K562 (cell line): ENCODE data around the gene TAF4. TPM values are rescaled to one million over a fixed set of nuclear protein-coding genes. Genes with fewer than 3 reads are reported as not detected.

Source experiments
- ATAC-seq: fragments of 200-7000 bp; cut with Tn5 transposase; 3 replicates; pipeline ENCODE4 v1.9.1; 2020; ENCODE audit warnings: moderate library complexity
- BruUV-seq: library from RNA; stranded (reverse); fragments of 400-500 nt; replicated peaks from 2 replicates; lab custom pipeline; 2021; lab: Mats Ljungman, UMichigan
- CTCF ChIA-PET: fragments of 300-600 bp; formaldehyde crosslinking; extraction: SDS; loops from one replicate; lab custom pipeline; 2021; ENCODE audit warnings: low intra/inter-chr PET ratio; lab: Yijun Ruan, JAX
- POLR2A ChIA-PET: fragments of 300-600, 350-650 bp; sonication (Branson Sonifier 250); formaldehyde crosslinking; extraction: SDS; loops from one replicate; lab custom pipeline; 2021; ENCODE audit warnings: antibody characterized with exemption, inconsistent platforms; lab: Yijun Ruan, JAX
- DNase-seq, 4 experiments: peaks; one replicate each; pipeline versions ENCODE4 v3.0.0 to v3.0.0-alpha.2; 2011 to 2018; ENCODE audit warnings: low spot score in 3 of 4, mixed read lengths in 3 of 4; ENCODE audit errors: extremely low read depth in 1 of 4
- FAIRE-seq: peaks from 2 replicates; lab custom pipeline; 2011; peaks lifted over from hg19 to GRCh38; lab: Jason Lieb, UNC
- H2AFZ ChIP-seq: 2 replicates; pipeline ENCODE4 v1.6.0; 2011; ENCODE audit warnings: low read depth, low read length, control low read depth, inconsistent platforms
- H3K27ac ChIP-seq: fragments of 200-600 bp; 3 replicates; pipeline ENCODE4 v1.8.0; 2011; ENCODE audit warnings: low read depth, mild to moderate bottlenecking, control low read depth, inconsistent platforms, low read length, moderate library complexity, mixed read lengths; ENCODE audit errors: extremely low read depth
- H3K27me3 ChIP-seq, 2 experiments: fragments of 300-600 bp in 1 of 2; 2 replicates in 1 of 2; 3 replicates in 1 of 2; pipeline versions ENCODE4 v1.6.0 to v1.8.0; 2011; ENCODE audit warnings: inconsistent platforms in 2 of 2, low read length in 2 of 2, mild to moderate bottlenecking in 1 of 2, mixed read lengths in 1 of 2, moderate library complexity in 1 of 2; ENCODE audit not compliant: control insufficient read depth in 2 of 2, insufficient read depth in 2 of 2
- H3K36me3 ChIP-seq: fragments of 300-600 bp; 3 replicates; pipeline ENCODE4 v1.8.0; 2011; ENCODE audit warnings: mild to moderate bottlenecking, low read length, inconsistent platforms; ENCODE audit not compliant: control insufficient read depth, insufficient read depth
- H3K4me1 ChIP-seq, 2 experiments: fragments of 200-600 bp in 1 of 2; replicated peaks in 1 of 2; 2 replicates in 1 of 2; 3 replicates in 1 of 2; pipeline versions ENCODE4 v1.5.1 to v1.8.0; 2011; ENCODE audit warnings: inconsistent platforms in 2 of 2, low read length in 2 of 2, mild to moderate bottlenecking in 1 of 2, mixed read lengths in 1 of 2, moderate library complexity in 1 of 2; ENCODE audit not compliant: control insufficient read depth in 2 of 2, insufficient read depth in 2 of 2
- H3K4me2 ChIP-seq: 2 replicates; pipeline ENCODE4 v1.6.1; 2011; ENCODE audit warnings: low read length, control low read depth, inconsistent platforms, mixed read lengths; ENCODE audit not compliant: insufficient read depth
- H3K4me3 ChIP-seq: fragments of 200-600 bp; sonication (generic), shearing (Covaris generic); 2 replicates; pipeline ENCODE4 v1.5.1; 2016; ENCODE audit warnings: control low read depth, inconsistent platforms
- H3K79me2 ChIP-seq: fragments of 200-600 bp; 3 replicates; pipeline ENCODE4 v1.8.0; 2011; ENCODE audit warnings: low read length, inconsistent platforms; ENCODE audit not compliant: control insufficient read depth, insufficient read depth
- H3K9ac ChIP-seq, 2 experiments: 2 replicates each; pipeline versions ENCODE4 v1.6.0 to v1.6.1; 2011; ENCODE audit warnings: low read depth in 2 of 2, low read length in 2 of 2, control low read depth in 1 of 2, inconsistent platforms in 1 of 2, mild to moderate bottlenecking in 1 of 2, mixed read lengths in 1 of 2; ENCODE audit not compliant: insufficient read depth in 1 of 2
- H3K9me1 ChIP-seq: one replicate; pipeline ENCODE4 v1.6.0; 2011; ENCODE audit warnings: inconsistent platforms, mild to moderate bottlenecking, low read length, moderate library complexity; ENCODE audit not compliant: control insufficient read depth, insufficient read depth
- H3K9me3 ChIP-seq: replicated peaks from 2 replicates; pipeline ENCODE4 v1.5.1; 2011; ENCODE audit warnings: low read depth, low read length, inconsistent platforms; ENCODE audit not compliant: control insufficient read depth, insufficient read depth
- H4K20me1 ChIP-seq: replicated peaks from 2 replicates; pipeline ENCODE4 v1.6.1; 2011; ENCODE audit warnings: low read length, inconsistent platforms, mixed read lengths; ENCODE audit not compliant: control insufficient read depth, insufficient read depth
- DPF2 ChIP-seq: fragments of 450-650 bp; IDR thresholded peaks from 2 replicates; pipeline ENCODE4 v1.6.1; 2016
- GTF2E2 ChIP-seq: fragments of 200-800 bp; sonication (Bioruptor generic); IDR thresholded peaks from 2 replicates; pipeline ENCODE4 v1.6.1; 2016; ENCODE audit warnings: missing genetic modification characterization, missing compliant biosample characterization
- HES1 ChIP-seq: fragments of 450-650 bp; IDR thresholded peaks from 2 replicates; pipeline ENCODE4 v1.6.1; 2016; ENCODE audit warnings: low read depth, mild to moderate bottlenecking, moderate library complexity
- MCM5 ChIP-seq: fragments of 450-650 bp; IDR thresholded peaks from 2 replicates; pipeline ENCODE4 v1.6.1; 2016; ENCODE audit warnings: low read depth
- PURB ChIP-seq: sonication (generic); formaldehyde crosslinking; IDR thresholded peaks from 2 replicates; pipeline ENCODE4 v1.9.0; 2021; ENCODE audit warnings: low read depth, mild to moderate bottlenecking, missing genetic modification reagents
- RCOR1 ChIP-seq, 2 experiments: IDR thresholded peaks; 2 replicates each; pipeline ENCODE4 v1.6.1; 2012; ENCODE audit warnings: low read depth in 2 of 2, low read length in 2 of 2, borderline replicate concordance in 1 of 2, improper control_type of control experiment in 1 of 2
- SNIP1 ChIP-seq: fragments of 450-650 bp; IDR thresholded peaks from 2 replicates; pipeline ENCODE4 v1.7.1; 2017; ENCODE audit warnings: low read depth, mild to moderate bottlenecking
- THRA ChIP-seq: fragments of 450-650 bp; IDR thresholded peaks from 2 replicates; pipeline ENCODE4 v1.6.1; 2017; ENCODE audit warnings: mild to moderate bottlenecking, moderate library complexity
- ZNF707 ChIP-seq: fragments of 250-450 bp; sonication (Bioruptor Pico); conservative IDR thresholded peaks from 2 replicates; pipeline ENCODE4 v1.8.0; 2022; ENCODE audit warnings: inconsistent platforms, mild to moderate bottlenecking, moderate library complexity
- ZNF766 ChIP-seq: fragments of 200-800 bp; sonication (Bioruptor generic); conservative IDR thresholded peaks from 2 replicates; pipeline ENCODE4 v1.6.1; 2016; ENCODE audit warnings: missing genetic modification characterization, missing compliant biosample characterization
- WGBS: fragments of 100-300 bp; shearing (Covaris generic); methylation state at CpG from one replicate; pipeline ENCODE4 v1.1.6; 2016; ENCODE audit warnings: low coverage, mixed read lengths; ENCODE audit not compliant: insufficient coverage; ENCODE audit errors: missing lambda C conversion rate; 5-methylcytosine and 5-hydroxymethylcytosine counted together
- in situ Hi-C: fragments of 300-500 bp; cut with MboI; formaldehyde crosslinking; loops from 4 replicates; pipeline ENCODE4 v1.15.0; 2018; ENCODE audit warnings: inconsistent platforms, mixed read lengths
- intact Hi-C: fragments of 100-400 bp; cut with micrococcal nuclease; formaldehyde crosslinking; loops from 2 replicates; pipeline ENCODE4 v1.14.2; 2022
- polyA plus RNA-seq, 8 experiments: library from polyadenylated mRNA; depleted of rRNA in 4 of 8; stranded (reverse) in 5 of 8; unstranded in 3 of 8; fragments of >200 nt; fragmentation: Nextera tagmentation in 2 of 8; fragmentation: Illumina TruSeq in 1 of 8; extraction: Ambion mirVana in 2 of 8; extraction: Trizol in 1 of 8; gene quantifications; 2 replicates each; pipeline versions ENCODE4 v1.2.1 to v1.2.3, GENCODE V29; 2011 to 2014; ENCODE audit warnings: inconsistent platforms in 1 of 8, missing spikeins in 1 of 8
- total RNA-seq, 7 experiments: library from RNA; depleted of rRNA in 6 of 7; stranded (reverse); fragments of >200 nt in 6 of 7; fragmentation: Illumina TruSeq in 2 of 7; extraction: Trizol in 2 of 7; gene quantifications; 2 replicates each; pipeline versions ENCODE4 v1.2.1 to v1.2.3, GENCODE V29; 2011 to 2021; ENCODE audit warnings: low replicate concordance in 1 of 7

Gene TAF4
- total and polyA plus RNA-seq, 9 of the 15 experiments (the other 6 are each of a cell fraction or from before 2014, with no cell fraction given) = 0.44 to 28.3 (median 5.6) TPM

- intact Hi-C loops = no loop called here
- TF ChIP-seq SNIP1 (no peak), THRA (no peak), MCM5 (no peak), HES1 (no peak), PURB (CRISPR knock-in tag) (no peak), RCOR1 (IDR thresholded peaks at IDR 0.05; ENCODE audit: borderline replicate concordance in 1 of 2, low read depth in 2 of 2, low read length in 2 of 2) (no peak), DPF2 (no peak), ZNF766 (CRISPR knock-in tag) (no peak), GTF2E2 (tag) (no peak), ZNF707 (CRISPR knock-in tag) (no peak)
- TF ChIP-seq, all 486 proteins: peak for 0
These were observed 13.3 kb downstream of the TAF4 start for GRCh38 chr20:62052336-62052841.

More at GRCh38 chr20:62052336-62052841, 13.3 kb downstream of the TAF4 start:
- peaks cover 0 to 63% of the 10 kb centered on the region in 2 experiments; a peak in 2 of 5 replicates for H3K4me1 ChIP-seq
- DNase-seq (peak in 1 of 4 experiments; percentile 39), FAIRE-seq (no peak), ATAC-seq (no peak)
- H4K20me1 ChIP-seq = peaks cover 23% of the 10 kb centered on the region
- H2AFZ ChIP-seq = no peak overlapping the region
- H3K9me3 ChIP-seq = no peaks in the 10 kb centered on the region
- no TSS peak for BruUV-seq
- H3K9me1 ChIP-seq = peaks cover 14% of the 10 kb centered on the region
- no peak overlapping the region for H3K9ac ChIP-seq
- no peak overlapping the region for H3K27ac ChIP-seq
- in situ Hi-C loops = no loop called here
- POLR2A ChIA-PET = no interaction called here
- peaks cover 90% of the 10 kb centered on the region for H3K79me2 ChIP-seq
- peaks cover 10% of the 10 kb centered on the region; the same call in 2 of the 3 replicates for H3K36me3 ChIP-seq
- H3K27me3 ChIP-seq = no peaks in the 10 kb centered on the region
- CTCF ChIA-PET = no interaction called here
- H3K4me2 ChIP-seq = no peak overlapping the region
- 87% methylated on average over 4 of the region's 13 CpGs for WGBS
- H3K4me3 ChIP-seq = no peak overlapping the region
